Parathyroid adenoma (tissue), 2 donors: ENCODE data around the gene KCNJ12.
"Not testable (repeated sequence)": the region's sequence is repeated elsewhere in the genome, so short reads cannot be mapped to it uniquely, and the experiment has no call there.

Source experiments
- H2AFZ ChIP-seq: fragments of 300-600 bp; sonication (generic); one replicate; pipeline ENCODE4 v1.7.0; 2017; ENCODE audit warnings: antibody characterized with exemption, mild to moderate bottlenecking
- H3K27ac ChIP-seq: fragments of 300-600 bp; sonication (generic); one replicate; pipeline ENCODE4 v1.7.0; 2017
- H3K27me3 ChIP-seq: fragments of 300-600 bp; sonication (generic); one replicate; pipeline ENCODE4 v1.7.0; 2017; ENCODE audit warnings: low read length; ENCODE audit not compliant: control insufficient read depth, insufficient read depth
- H3K36me3 ChIP-seq: fragments of 300-600 bp; sonication (generic); one replicate; pipeline ENCODE4 v1.7.0; 2017; ENCODE audit warnings: low read length; ENCODE audit not compliant: control insufficient read depth, insufficient read depth
- H3K4me1 ChIP-seq: fragments of 300-600 bp; sonication (generic); one replicate; pipeline ENCODE4 v1.7.0; 2017; ENCODE audit warnings: control low read depth
- H3K4me2 ChIP-seq: fragments of 300-600 bp; sonication (generic); one replicate; pipeline ENCODE4 v1.7.0; 2017; ENCODE audit warnings: low read length
- H3K4me3 ChIP-seq: fragments of 300-600 bp; sonication (generic); one replicate; pipeline ENCODE4 v1.7.0; 2017; ENCODE audit warnings: low read depth, low read length
- H3K79me2 ChIP-seq: fragments of 300-600 bp; sonication (generic); one replicate; pipeline ENCODE4 v1.7.0; 2017; ENCODE audit warnings: control low read depth
- H3K9ac ChIP-seq: fragments of 300-600 bp; sonication (generic); one replicate; pipeline ENCODE4 v1.7.0; 2017; ENCODE audit warnings: mild to moderate bottlenecking
- H3K9me3 ChIP-seq: fragments of 300-600 bp; sonication (generic); one replicate; pipeline ENCODE4 v1.7.0; 2017; ENCODE audit warnings: low read length; ENCODE audit not compliant: control insufficient read depth
- donor health status: primary hyperparathyroidism.

KCNJ12 gene

GRCh38 chr17:21408224-21408623, 32.1 kb downstream of the KCNJ12 start:
- not testable (repeated sequence) for H3K4me3 ChIP-seq, H3K27me3 ChIP-seq, H3K4me2 ChIP-seq, H3K79me2 ChIP-seq, H3K9ac ChIP-seq, H3K4me1 ChIP-seq, H3K9me3 ChIP-seq, H3K36me3 ChIP-seq, H2AFZ ChIP-seq, H3K27ac ChIP-seq

- not testable (repeated sequence) for H2AFZ ChIP-seq, H3K9ac ChIP-seq, H3K9me3 ChIP-seq, H3K27me3 ChIP-seq, H3K36me3 ChIP-seq, H3K4me1 ChIP-seq, H3K4me2 ChIP-seq, H3K4me3 ChIP-seq, H3K79me2 ChIP-seq, H3K27ac ChIP-seq
Observed at GRCh38 chr17:21408766-21409300, 32.7 kb downstream of the KCNJ12 start.

GRCh38 chr17:21409388-21409787, 33.2 kb downstream of the KCNJ12 start:
- H3K4me2 ChIP-seq, H3K27ac ChIP-seq, H3K36me3 ChIP-seq, H3K9me3 ChIP-seq, H3K9ac ChIP-seq, H2AFZ ChIP-seq, H3K27me3 ChIP-seq, H3K4me1 ChIP-seq, H3K4me3 ChIP-seq, H3K79me2 ChIP-seq: not testable (repeated sequence)

- H3K4me2 ChIP-seq, H3K4me1 ChIP-seq, H3K79me2 ChIP-seq, H3K9ac ChIP-seq, H2AFZ ChIP-seq, H3K36me3 ChIP-seq, H3K4me3 ChIP-seq, H3K9me3 ChIP-seq, H3K27ac ChIP-seq, H3K27me3 ChIP-seq: not testable (repeated sequence)
Observed at GRCh38 chr17:21409971-21410370, 33.8 kb downstream of the KCNJ12 start.

- H3K9me3 ChIP-seq, H3K27me3 ChIP-seq, H3K9ac ChIP-seq, H3K27ac ChIP-seq, H3K36me3 ChIP-seq, H3K4me3 ChIP-seq, H3K79me2 ChIP-seq, H3K4me2 ChIP-seq, H3K4me1 ChIP-seq, H2AFZ ChIP-seq: not testable (repeated sequence)
Observed at GRCh38 chr17:21410371-21410770, 34.2 kb downstream of the KCNJ12 start.

- not testable (repeated sequence) for H3K4me3 ChIP-seq, H3K79me2 ChIP-seq, H3K36me3 ChIP-seq, H3K4me1 ChIP-seq, H3K27me3 ChIP-seq, H3K9me3 ChIP-seq, H3K9ac ChIP-seq, H3K4me2 ChIP-seq
- peak overlapping the region; percentile 11 for H2AFZ ChIP-seq
- H3K27ac ChIP-seq = peak overlapping the region; percentile 11
Observed at GRCh38 chr17:21410906-21411678, 34.9 kb downstream of the KCNJ12 start.

GRCh38 chr17:21411679-21412205, 35.6 kb downstream of the KCNJ12 start:
- H3K4me2 ChIP-seq, H2AFZ ChIP-seq, H3K27me3 ChIP-seq, H3K4me1 ChIP-seq, H3K9ac ChIP-seq, H3K4me3 ChIP-seq, H3K27ac ChIP-seq, H3K79me2 ChIP-seq, H3K36me3 ChIP-seq, H3K9me3 ChIP-seq: not testable (repeated sequence)

GRCh38 chr17:21412207-21412681, 36.1 kb downstream of the KCNJ12 start:
- H3K4me1 ChIP-seq, H3K27ac ChIP-seq, H3K9ac ChIP-seq, H3K27me3 ChIP-seq, H2AFZ ChIP-seq, H3K4me3 ChIP-seq, H3K4me2 ChIP-seq, H3K36me3 ChIP-seq, H3K79me2 ChIP-seq, H3K9me3 ChIP-seq: not testable (repeated sequence)

GRCh38 chr17:21413570-21414279, 37.6 kb downstream of the KCNJ12 start:
- not testable (repeated sequence) for H3K9ac ChIP-seq, H3K4me2 ChIP-seq, H3K36me3 ChIP-seq, H3K27me3 ChIP-seq, H3K79me2 ChIP-seq, H2AFZ ChIP-seq, H3K27ac ChIP-seq, H3K9me3 ChIP-seq, H3K4me1 ChIP-seq, H3K4me3 ChIP-seq

GRCh38 chr17:21414616-21415015, 38.5 kb downstream of the KCNJ12 start:
- not testable (repeated sequence) for H3K4me3 ChIP-seq, H3K27me3 ChIP-seq, H3K27ac ChIP-seq, H3K79me2 ChIP-seq, H3K36me3 ChIP-seq, H2AFZ ChIP-seq, H3K9me3 ChIP-seq, H3K4me2 ChIP-seq, H3K4me1 ChIP-seq, H3K9ac ChIP-seq
